ENCODE results near the gene LIFR. TPM values are rescaled to one million over a fixed set of nuclear protein-coding genes. Genes with fewer than 3 reads are reported as not detected.

LIFR gene
- total and polyA plus RNA-seq, 2 experiments from 2014 or later, result 20.7 to 35.6 TPM

DNA sequence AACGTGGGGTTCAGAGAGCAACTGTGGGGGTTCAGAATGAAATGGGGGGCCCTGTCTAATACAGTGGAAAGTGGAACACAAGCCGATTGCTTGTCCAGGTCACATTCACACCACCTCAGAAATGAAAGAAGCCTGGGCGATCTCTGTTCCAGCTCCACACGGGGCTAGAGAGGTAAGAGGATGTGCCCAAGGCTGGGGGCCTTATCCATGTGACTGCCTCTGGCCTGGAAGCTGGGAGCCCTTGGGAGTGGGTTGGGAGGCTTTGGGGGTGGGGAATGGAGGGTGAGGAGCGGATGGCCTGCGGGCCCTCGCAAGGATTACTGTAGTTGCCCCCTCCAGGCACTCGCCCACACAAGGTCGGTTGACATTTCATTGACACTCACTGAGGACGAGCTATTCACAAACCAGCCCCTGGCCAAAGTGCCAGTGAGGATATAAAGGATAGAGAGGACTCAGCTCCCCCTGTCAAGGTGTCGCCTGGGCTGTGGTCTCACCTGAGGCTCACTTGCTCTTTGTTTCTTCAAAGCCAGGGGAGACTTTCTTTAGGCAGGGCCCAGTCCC is 86.7 kb downstream of the LIFR start:
- peaks cover 13% of the 10 kb centered on the region for H3K4me1 ChIP-seq (ENCODE audit: low read depth)
- TF ChIP-seq, protein P1, sequence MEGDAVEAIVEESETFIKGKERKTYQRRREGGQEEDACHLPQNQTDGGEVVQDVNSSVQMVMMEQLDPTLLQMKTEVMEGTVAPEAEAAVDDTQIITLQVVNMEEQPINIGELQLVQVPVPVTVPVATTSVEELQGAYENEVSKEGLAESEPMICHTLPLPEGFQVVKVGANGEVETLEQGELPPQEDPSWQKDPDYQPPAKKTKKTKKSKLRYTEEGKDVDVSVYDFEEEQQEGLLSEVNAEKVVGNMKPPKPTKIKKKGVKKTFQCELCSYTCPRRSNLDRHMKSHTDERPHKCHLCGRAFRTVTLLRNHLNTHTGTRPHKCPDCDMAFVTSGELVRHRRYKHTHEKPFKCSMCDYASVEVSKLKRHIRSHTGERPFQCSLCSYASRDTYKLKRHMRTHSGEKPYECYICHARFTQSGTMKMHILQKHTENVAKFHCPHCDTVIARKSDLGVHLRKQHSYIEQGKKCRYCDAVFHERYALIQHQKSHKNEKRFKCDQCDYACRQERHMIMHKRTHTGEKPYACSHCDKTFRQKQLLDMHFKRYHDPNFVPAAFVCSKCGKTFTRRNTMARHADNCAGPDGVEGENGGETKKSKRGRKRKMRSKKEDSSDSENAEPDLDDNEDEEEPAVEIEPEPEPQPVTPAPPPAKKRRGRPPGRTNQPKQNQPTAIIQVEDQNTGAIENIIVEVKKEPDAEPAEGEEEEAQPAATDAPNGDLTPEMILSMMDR (IDR thresholded peaks at IDR 0.05; ENCODE audit: low read depth, low read length), result no peak

GRCh38 chr5:38468978-38469706 is 87.3 kb downstream of the LIFR start:
- no peak overlapping the region for H3K27ac ChIP-seq

More for the DNA sequence above, 86.7 kb downstream of the LIFR start:
- Histone ChIP-seq H3K36me3 (no peaks in the 10 kb centered on the region), H3K4me3 (no peak overlapping the region), H3K9me3 (ENCODE audit: low read depth) (no peaks in the 10 kb centered on the region), H3K27ac (no peak overlapping the region), H3K27me3 (no peaks in the 10 kb centered on the region)
- no peak for DNase-seq (ENCODE audit: low read depth in 1 of 2, low spot score in 1 of 2)

DNA sequence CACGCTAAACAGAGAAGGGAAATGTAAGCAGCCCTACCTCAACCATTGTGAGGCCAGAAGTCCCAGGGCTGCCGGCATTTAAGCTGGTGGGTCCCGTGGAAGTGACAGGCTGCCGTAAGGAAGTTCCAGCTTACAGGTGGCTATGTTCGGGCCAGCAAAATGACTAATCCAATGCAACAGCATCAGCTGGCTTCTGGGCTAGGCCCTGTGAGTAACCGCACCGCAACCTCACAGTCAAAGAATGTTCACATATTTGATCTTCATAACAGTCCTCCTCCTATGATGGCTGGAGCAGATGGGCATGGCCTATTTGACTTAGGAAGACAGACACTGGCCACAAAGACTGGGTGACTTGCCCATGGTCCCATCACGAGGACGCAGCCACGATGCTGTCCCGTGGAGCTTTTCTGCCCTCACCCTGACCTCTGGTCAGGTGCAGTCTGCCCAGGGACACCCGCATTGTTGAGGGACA is 88.2 kb downstream of the LIFR start:
- Histone ChIP-seq H3K27me3 (no peaks in the 10 kb centered on the region), H3K27ac (no peak overlapping the region), H3K4me1 (ENCODE audit: low read depth) (peaks cover 27% of the 10 kb centered on the region), H3K4me3 (no peak overlapping the region), H3K9me3 (ENCODE audit: low read depth) (no peaks in the 10 kb centered on the region), H3K36me3 (no peaks in the 10 kb centered on the region)
- peak in 1 of 2 donors; percentile 90 for DNase-seq (ENCODE audit: low read depth in 1 of 2, low spot score in 1 of 2)
- TF ChIP-seq, protein P1 (IDR thresholded peaks at IDR 0.05; ENCODE audit: low read depth, low read length), result no peak

More at GRCh38 chr5:38468978-38469706, 87.3 kb downstream of the LIFR start:
- DNase-seq (ENCODE audit: low read depth in 1 of 2, low spot score in 1 of 2), result peak in 1 of 2 donors; percentile 66
- peaks cover 19% of the 10 kb centered on the region for H3K4me1 ChIP-seq (ENCODE audit: low read depth)
- no peaks in the 10 kb centered on the region for H3K9me3 ChIP-seq (ENCODE audit: low read depth)
- TF ChIP-seq, protein P1 (IDR thresholded peaks at IDR 0.05; ENCODE audit: low read depth, low read length), result no peak
- no peaks in the 10 kb centered on the region for H3K27me3 ChIP-seq
- H3K36me3 ChIP-seq, result no peaks in the 10 kb centered on the region
- no peak overlapping the region for H3K4me3 ChIP-seq

GRCh38 chr5:38467353-38468040 is 88.9 kb downstream of the LIFR start:
- Histone ChIP-seq H3K27me3 (no peaks in the 10 kb centered on the region), H3K27ac (no peak overlapping the region), H3K4me1 (ENCODE audit: low read depth) (peaks cover 33% of the 10 kb centered on the region), H3K4me3 (no peak overlapping the region), H3K36me3 (no peaks in the 10 kb centered on the region), H3K9me3 (ENCODE audit: low read depth) (no peaks in the 10 kb centered on the region)
- peak in 1 of 2 donors; percentile 90 for DNase-seq (ENCODE audit: low read depth in 1 of 2, low spot score in 1 of 2)
- TF ChIP-seq, protein P1 (IDR thresholded peaks at IDR 0.05; ENCODE audit: low read depth, low read length), result no peak

- peak in 1 of 2 donors; percentile 90 for DNase-seq (ENCODE audit: low read depth in 1 of 2, low spot score in 1 of 2)
- TF ChIP-seq, protein P1 (IDR thresholded peaks at IDR 0.05; ENCODE audit: low read depth, low read length), result no peak
- H3K27ac ChIP-seq, result no peak overlapping the region
- no peaks in the 10 kb centered on the region for H3K36me3 ChIP-seq
- H3K4me3 ChIP-seq, result no peak overlapping the region
- H3K27me3 ChIP-seq, result no peaks in the 10 kb centered on the region
- no peaks in the 10 kb centered on the region for H3K9me3 ChIP-seq (ENCODE audit: low read depth)
- H3K4me1 ChIP-seq (ENCODE audit: low read depth), result peaks cover 33% of the 10 kb centered on the region
These were observed 89.8 kb downstream of the LIFR start for GRCh38 chr5:38466424-38467189.

Measured in cardiac muscle cell (in vitro differentiated cells and primary cell).